ENCODE results near the gene TASL. TPM values are rescaled to one million over a fixed set of nuclear protein-coding genes. Genes with fewer than 3 reads are reported as not detected.
A peak's percentile ranks its signal among the peaks of the same experiment; 100 is the strongest.

TASL gene
- total RNA-seq, 1 experiment from 2014 or later = not detected

- no peaks in the 10 kb centered on the region for H3K27me3 ChIP-seq
- no peak overlapping the region for H3K4me3 ChIP-seq
- no peaks in the 10 kb centered on the region for H3K9me3 ChIP-seq (replicated peaks)
- no peaks in the 10 kb centered on the region for H3K4me1 ChIP-seq
- no peak overlapping the region for H3K27ac ChIP-seq
- no peaks in the 10 kb centered on the region for H3K36me3 ChIP-seq
- DNase-seq = no peak
Measured at GRCh38 chrX:30533835-30534234, 43.7 kb downstream of the TASL start.

- Histone ChIP-seq H3K4me1 (no peaks in the 10 kb centered on the region), H3K4me3 (no peak overlapping the region), H3K27ac (no peak overlapping the region), H3K27me3 (no peaks in the 10 kb centered on the region), H3K36me3 (no peaks in the 10 kb centered on the region), H3K9me3 (replicated peaks) (no peaks in the 10 kb centered on the region)
- DNase-seq = no peak
Measured at GRCh38 chrX:30533266-30533665, 44.3 kb downstream of the TASL start.

- H3K27me3 ChIP-seq = no peaks in the 10 kb centered on the region
- no peak overlapping the region for H3K4me3 ChIP-seq
- DNase-seq = no peak
- H3K4me1 ChIP-seq = no peaks in the 10 kb centered on the region
- H3K9me3 ChIP-seq (replicated peaks) = no peaks in the 10 kb centered on the region
- no peaks in the 10 kb centered on the region for H3K36me3 ChIP-seq
- no peak overlapping the region for H3K27ac ChIP-seq
Measured at GRCh38 chrX:30530606-30531005, 47.0 kb downstream of the TASL start.

- DNase-seq = no peak
- H3K9me3 ChIP-seq (replicated peaks) = no peaks in the 10 kb centered on the region
- H3K27ac ChIP-seq = no peak overlapping the region
- H3K27me3 ChIP-seq = no peaks in the 10 kb centered on the region
- no peak overlapping the region for H3K4me3 ChIP-seq
- no peaks in the 10 kb centered on the region for H3K36me3 ChIP-seq
- H3K4me1 ChIP-seq = no peaks in the 10 kb centered on the region
Measured at GRCh38 chrX:30525732-30526131, 51.8 kb downstream of the TASL start.

- Histone ChIP-seq H3K4me3 (no peak overlapping the region), H3K9me3 (replicated peaks) (no peaks in the 10 kb centered on the region), H3K27ac (no peak overlapping the region), H3K36me3 (no peaks in the 10 kb centered on the region), H3K4me1 (no peaks in the 10 kb centered on the region), H3K27me3 (no peaks in the 10 kb centered on the region)
- DNase-seq = no peak
Measured at GRCh38 chrX:30521440-30522182, 56.0 kb downstream of the TASL start.

GRCh38 chrX:30513284-30513683 is 64.3 kb downstream of the TASL start:
- H3K27me3 ChIP-seq = no peaks in the 10 kb centered on the region
- DNase-seq = peak in 1 of 2 experiments; percentile 5
- no peak overlapping the region for H3K27ac ChIP-seq
- no peak overlapping the region for H3K4me3 ChIP-seq
- H3K36me3 ChIP-seq = no peaks in the 10 kb centered on the region
- no peaks in the 10 kb centered on the region for H3K9me3 ChIP-seq (replicated peaks)
- no peaks in the 10 kb centered on the region for H3K4me1 ChIP-seq

Other genes with a start within 250 kb of the TASL start
- 6.4 and 10.5 TPM in 2 replicates for gene GK, start 75.7 kb upstream of the TASL start, total RNA-seq (2014; rRNA removed; shearing (Covaris generic))